Measurements from ENCODE around the gene FCRL6. TPM values are rescaled to one million over a fixed set of nuclear protein-coding genes. Genes with fewer than 3 reads are reported as not detected.

Gene FCRL6
- total RNA-seq, 1 experiment from 2014 or later = not detected

- H3K27me3 ChIP-seq (ENCODE audit: control insufficient read depth, insufficient read depth, low read length) = no peaks in the 10 kb centered on the region; the same call in 1 of the 2 replicates
- ChIA-PET POLR2A (no interaction called here), CTCF (no interaction called here)
- H3K36me3 ChIP-seq (ENCODE audit: control insufficient read depth, insufficient read depth, low read length) = no peaks in the 10 kb centered on the region
- H3K4me3 ChIP-seq (ENCODE audit: low read depth in 2 of 2, low read length in 2 of 2) = no peak overlapping the region
- DNase-seq (ENCODE audit: low read depth, low spot score) (no peak), ATAC-seq (no peak)
- no TSS peak for BruUV-seq (replicated peaks)
- intact Hi-C loops (cut with micrococcal nuclease; ENCODE audit: unreplicated experiment) (no loop called here), in situ Hi-C loops (cut with HindIII; ENCODE audit: low pct_unique_long_range_greater_than_20kb, low sequenced_read_pairs) (no loop called here)
- no peaks in the 10 kb centered on the region for H3K9me3 ChIP-seq (ENCODE audit: control insufficient read depth, insufficient read depth, low read depth, low read length)
- no peak overlapping the region for H3K27ac ChIP-seq (ENCODE audit: low read length)
- no peaks in the 10 kb centered on the region for H3K4me1 ChIP-seq (ENCODE audit: control insufficient read depth, insufficient read depth, low read length)
- TF ChIP-seq REST (IDR thresholded peaks at IDR 0.05; ENCODE audit: insufficient read depth in 1 of 2, low read depth in 2 of 2, low read length in 1 of 2) (no peak), CTCF (IDR thresholded peaks at IDR 0.05) (no peak), POLR2AphosphoS5 (IDR thresholded peaks at IDR 0.05; ENCODE audit: low read depth, low read length) (no peak), TCF7L2 (IDR thresholded peaks at IDR 0.05; ENCODE audit: low read depth, low read length) (no peak)
Measured at GRCh38 chr1:159765806-159766205, 36.4 kb upstream of the FCRL6 start.

- H3K36me3 ChIP-seq (ENCODE audit: control insufficient read depth, insufficient read depth, low read length) = no peaks in the 10 kb centered on the region
- H3K4me3 ChIP-seq (ENCODE audit: low read depth in 2 of 2, low read length in 2 of 2) = no peak overlapping the region
- H3K27me3 ChIP-seq (ENCODE audit: control insufficient read depth, insufficient read depth, low read length) = peaks cover 4% of the 10 kb centered on the region; the same call in 1 of the 2 replicates
- no peak for ATAC-seq
- CTCF ChIA-PET = no interaction called here
- TF ChIP-seq REST (IDR thresholded peaks at IDR 0.05; ENCODE audit: insufficient read depth in 1 of 2, low read depth in 2 of 2, low read length in 1 of 2) (no peak), SIN3A (IDR thresholded peaks at IDR 0.05; ENCODE audit: borderline replicate concordance, insufficient read depth, low read depth, low read length) (no peak), CTCF (IDR thresholded peaks at IDR 0.05) (no peak), POLR2AphosphoS5 (IDR thresholded peaks at IDR 0.05; ENCODE audit: low read depth, low read length) (no peak), TCF7L2 (IDR thresholded peaks at IDR 0.05; ENCODE audit: low read depth, low read length) (no peak)
- BruUV-seq (replicated peaks) = no TSS peak
- DNase-seq (ENCODE audit: low read depth, low spot score) = no peak
- in situ Hi-C loops (cut with HindIII; ENCODE audit: low pct_unique_long_range_greater_than_20kb, low sequenced_read_pairs) (no loop called here), intact Hi-C loops (cut with micrococcal nuclease; ENCODE audit: unreplicated experiment) (no loop called here)
- no peaks in the 10 kb centered on the region for H3K9me3 ChIP-seq (ENCODE audit: control insufficient read depth, insufficient read depth, low read depth, low read length)
- no peaks in the 10 kb centered on the region for H3K4me1 ChIP-seq (ENCODE audit: control insufficient read depth, insufficient read depth, low read length)
- no peak overlapping the region for H3K27ac ChIP-seq (ENCODE audit: low read length)
- POLR2A ChIA-PET = no interaction called here
Measured at GRCh38 chr1:159771127-159771895, 30.8 kb upstream of the FCRL6 start.
